GM19324 (cell line): ENCODE results near the gene VILL.
"Not testable (repeated sequence)": the region's sequence is repeated elsewhere in the genome, so short reads cannot be mapped to it uniquely, and the experiment has no call there.

Experiments
- ATAC-seq: cut with Tn5 transposase; IDR thresholded peaks from one replicate; pipeline ENCODE4 v1.9.1; 2021; ENCODE audit warnings: mild to moderate bottlenecking, moderate library complexity; ENCODE audit not compliant: unreplicated experiment, low FRiP score

The VILL gene

GRCh38 chr3:37963016-37963415, 27.6 kb upstream of the VILL start:
- ATAC-seq: no peak

DNA sequence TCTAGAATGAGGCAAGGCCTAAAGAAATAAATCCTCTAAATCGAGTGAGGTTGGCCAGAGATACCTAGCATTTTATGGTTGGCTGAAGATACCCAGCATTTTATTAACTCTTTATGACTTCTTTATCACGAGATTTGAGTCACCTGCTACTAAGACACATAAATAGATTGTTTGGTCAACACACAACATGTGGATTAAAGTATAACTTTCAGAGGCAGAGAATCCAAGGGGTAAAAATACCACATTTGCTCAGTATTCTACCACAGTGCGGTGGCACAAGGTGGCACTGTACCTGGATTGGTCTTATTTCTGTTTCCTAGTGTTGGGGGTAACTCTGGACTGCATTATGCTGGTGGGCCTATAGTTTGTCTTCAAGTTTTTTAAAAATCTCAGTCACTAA, 27.0 kb upstream of the VILL start:
- no peak for ATAC-seq

DNA sequence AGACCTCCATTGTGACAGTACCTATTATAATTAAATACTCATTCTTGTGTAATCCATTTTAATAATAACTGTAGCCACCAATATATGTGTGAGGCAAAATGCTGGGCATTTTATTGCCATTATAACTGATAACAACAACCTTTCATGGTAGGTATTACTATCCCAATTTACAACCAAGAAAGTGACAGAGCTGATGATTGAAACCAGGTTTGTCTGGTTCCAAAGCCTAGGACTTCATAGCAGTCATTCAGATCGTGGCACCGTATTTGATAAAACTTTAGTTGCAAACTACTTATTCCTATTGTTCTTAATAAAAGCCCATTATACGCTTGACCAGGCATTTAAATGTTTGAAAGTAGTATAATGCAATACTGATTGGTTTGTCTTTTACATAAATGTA, 26.4 kb upstream of the VILL start:
- ATAC-seq: no peak

- no peak for ATAC-seq
These were observed 25.9 kb upstream of the VILL start for GRCh38 chr3:37964716-37965115.

GRCh38 chr3:37967260-37967881, 23.2 kb upstream of the VILL start:
- ATAC-seq: peak; percentile 56

DNA sequence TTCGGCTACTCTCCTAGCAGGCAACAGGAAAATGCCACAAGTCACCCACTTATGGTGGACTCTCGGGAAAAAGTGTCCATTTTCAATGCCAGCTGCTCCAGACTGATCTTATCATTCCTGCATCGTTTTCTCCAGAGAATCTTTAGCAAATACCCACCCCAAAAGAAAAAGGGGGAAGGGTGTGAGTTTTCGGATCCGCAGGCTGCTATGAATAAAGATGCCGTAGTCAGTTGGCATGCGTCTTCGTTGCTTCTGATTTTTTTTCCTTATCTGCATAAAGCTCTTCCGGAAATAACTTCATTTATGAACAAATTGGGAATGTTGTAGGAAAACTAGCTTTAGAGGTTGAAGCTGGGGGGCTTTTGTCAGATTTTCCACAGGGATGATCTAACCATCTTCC, 22.4 kb upstream of the VILL start:
- no peak for ATAC-seq

- ATAC-seq: no peak
These were observed 21.6 kb upstream of the VILL start for GRCh38 chr3:37968813-37969595.

- no peak for ATAC-seq
These were observed 20.9 kb upstream of the VILL start for GRCh38 chr3:37969596-37970100.

GRCh38 chr3:37970802-37971201, 19.8 kb upstream of the VILL start:
- no peak for ATAC-seq

GRCh38 chr3:37971467-37971866, 19.1 kb upstream of the VILL start:
- no peak for ATAC-seq

GRCh38 chr3:37972056-37972455, 18.5 kb upstream of the VILL start:
- not testable (repeated sequence) for ATAC-seq

DNA sequence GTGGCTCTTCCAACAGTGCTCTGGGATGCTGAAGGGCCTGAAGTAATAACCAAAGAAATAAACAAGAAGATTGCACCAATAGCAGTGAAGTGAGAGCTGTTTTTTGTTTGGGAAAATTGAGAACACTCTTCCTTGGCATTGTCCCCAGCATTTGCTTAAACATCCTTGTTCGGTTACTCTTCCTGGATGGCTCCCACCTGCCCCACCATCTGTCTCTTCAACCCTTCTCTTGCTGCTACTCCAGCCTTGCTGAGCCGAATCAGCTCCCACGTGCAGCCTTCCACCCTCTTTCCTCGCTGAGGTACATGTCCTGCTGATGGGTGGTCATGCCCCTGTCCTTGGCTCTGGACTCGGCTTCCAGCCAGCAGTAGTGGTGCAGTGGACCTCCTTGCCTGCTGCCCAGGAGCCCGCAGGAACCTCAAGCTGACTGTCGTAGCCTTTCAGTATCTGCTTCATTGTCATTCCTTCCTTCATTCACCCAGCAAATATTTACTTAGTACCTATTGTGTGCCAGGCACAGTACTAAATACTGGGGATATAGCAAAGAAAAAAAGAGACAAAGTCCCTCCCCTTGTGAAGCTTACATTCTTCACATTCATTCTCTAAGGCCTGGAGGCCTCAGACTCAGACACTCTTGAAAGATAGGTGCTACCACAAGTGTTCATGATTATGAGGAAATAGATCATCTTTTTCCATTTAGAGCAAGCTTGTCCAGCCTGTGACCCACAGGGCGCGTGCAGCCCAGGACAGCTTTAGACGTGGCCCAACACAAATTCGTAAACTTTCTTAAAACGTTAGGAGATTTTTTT, 17.1 kb upstream of the VILL start:
- ATAC-seq: no peak

DNA sequence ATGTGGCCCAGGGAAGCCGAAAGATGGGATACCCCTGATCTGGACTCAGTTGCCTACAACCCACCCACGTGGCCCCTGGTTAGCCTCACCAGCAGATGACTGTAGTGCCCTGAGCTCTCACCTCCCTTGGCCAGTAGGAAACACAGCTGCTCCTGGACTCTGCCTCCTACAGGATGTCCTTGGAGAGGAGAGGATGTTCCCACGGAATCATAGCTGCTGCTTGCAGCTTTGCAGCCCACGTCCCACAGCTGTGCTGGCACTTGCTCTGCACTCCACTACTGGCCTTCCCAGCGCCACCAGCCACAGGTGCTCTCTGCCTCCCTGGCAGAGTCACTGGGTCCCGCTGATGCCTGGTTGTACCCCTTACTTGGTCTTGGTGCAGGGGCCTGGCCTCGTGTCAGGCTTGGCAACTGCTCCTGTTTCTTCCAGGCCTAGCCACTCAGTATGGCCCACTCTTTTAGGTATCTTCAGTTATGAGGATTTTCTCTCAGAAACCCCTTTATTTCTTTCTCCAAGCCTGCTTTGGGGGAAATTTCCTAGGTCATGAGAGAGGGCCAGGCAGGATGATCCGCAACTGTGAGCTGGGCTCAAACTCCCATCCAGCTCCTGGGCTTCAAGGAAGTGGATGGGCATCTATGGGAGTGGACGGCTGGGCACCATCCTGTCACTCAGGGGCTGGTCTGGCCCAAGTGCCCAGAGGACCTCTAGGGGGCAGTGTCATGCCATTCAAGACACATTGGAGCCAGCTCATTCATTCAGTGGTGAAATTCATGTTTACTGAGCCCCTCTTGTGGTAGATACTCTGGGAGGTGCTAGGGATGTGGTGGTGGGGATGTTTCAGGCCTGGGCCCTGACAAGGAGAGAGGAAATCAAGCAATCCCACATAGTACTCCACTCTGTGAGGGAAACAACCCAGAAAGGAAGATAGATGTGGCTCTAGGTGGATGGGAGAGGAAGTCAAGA, 16.2 kb upstream of the VILL start:
- ATAC-seq: peak; percentile 73

DNA sequence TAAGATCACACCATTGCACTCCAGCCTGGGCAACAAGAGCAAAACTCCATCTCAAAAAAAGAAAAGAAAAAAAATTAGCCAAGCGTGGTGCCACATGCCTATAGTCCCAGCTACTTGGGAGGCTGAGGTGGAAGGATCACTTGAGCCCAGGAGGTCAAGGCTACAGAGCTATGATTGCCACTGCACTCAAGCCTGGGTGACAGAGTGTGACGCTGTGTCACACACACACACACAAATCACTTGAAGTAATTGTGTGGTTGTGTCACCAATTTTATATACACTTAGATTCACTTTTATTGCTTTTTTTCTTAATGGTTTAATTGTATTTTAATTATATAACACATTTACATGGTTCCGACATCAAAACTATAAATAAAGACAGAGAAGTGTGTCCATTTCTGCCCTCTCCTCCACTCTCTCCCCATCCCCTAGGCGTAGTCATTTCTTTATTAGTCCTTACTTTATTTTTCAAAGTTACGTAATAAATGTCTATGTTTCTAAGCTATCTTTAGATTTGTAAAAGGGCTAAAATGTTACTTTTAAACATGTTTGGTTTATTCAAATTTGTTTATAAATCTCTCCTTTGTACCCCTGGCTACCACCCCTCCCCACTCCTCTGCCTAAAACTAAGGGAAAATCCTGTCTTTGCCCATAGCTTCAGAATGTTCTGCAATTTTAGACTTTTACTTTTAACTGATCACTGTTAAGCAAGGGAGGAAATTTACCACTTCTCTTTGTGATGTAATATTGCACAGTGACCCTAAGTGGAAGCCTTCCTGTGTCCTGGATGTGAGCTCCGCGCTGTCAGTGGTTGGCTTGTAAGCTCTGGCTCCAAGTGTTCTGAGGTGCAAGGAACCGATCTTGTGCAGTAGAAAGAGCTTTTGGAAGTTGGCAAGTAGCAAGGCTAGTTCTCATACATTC, 10.8 kb upstream of the VILL start:
- ATAC-seq: no peak

DNA sequence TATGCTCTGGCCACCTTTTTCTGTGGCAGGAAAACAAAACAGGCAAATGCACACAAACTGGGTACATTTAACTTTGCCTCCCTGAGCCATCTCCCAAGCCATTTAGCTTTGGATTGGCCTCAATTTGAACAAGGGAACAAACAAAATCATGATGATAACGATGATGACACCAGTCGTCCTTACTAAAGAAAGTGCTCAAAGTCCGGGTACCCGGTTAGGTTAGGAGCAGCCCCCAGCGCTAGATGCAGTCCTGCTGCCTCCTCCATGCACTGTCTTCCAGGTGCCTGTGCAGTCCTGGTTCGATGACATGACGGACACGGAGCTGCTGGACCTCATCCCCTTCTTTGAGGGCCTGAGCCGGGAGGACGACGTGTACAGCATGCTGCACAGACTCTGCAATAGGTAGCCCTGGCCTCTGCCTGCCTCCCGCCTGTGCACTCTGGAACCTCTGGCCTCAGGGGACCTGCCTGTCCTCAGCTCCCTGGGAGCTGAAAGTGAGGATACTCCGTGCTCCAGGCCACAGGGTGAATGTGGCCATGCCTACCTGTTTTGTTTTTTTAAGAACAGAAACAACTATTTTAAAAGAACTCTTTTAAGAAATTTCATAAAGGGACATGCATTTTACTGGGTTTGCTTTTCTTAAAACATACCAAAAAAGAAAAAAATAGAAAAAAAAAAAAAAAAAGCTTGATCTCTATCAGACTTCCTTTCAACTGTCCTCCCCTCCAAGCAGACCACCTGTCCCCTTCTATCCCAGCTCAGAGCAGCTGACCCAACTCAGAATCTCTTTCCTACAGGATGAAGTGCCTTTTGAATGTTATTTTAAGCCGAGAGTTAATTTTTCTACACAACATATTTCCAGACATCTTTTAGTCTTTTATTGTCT, 9.9 kb upstream of the VILL start:
- ATAC-seq: no peak

DNA sequence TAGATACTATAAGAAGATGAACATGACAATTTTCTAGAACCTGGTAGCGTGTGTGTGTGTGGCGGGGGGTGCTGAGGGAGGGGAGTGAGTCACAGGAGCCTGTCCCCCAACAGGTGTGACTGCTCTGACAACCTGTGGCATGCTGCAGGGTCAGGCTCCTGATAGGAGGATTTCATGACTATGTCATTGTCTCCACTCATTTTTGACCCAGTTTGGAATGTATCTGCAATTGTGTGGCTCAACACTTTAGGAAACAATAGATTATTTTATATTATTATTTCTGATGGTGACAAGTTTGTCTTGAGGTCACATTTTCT, 9.3 kb upstream of the VILL start:
- no peak for ATAC-seq

GRCh38 chr3:37982331-37982730, 8.3 kb upstream of the VILL start:
- ATAC-seq: no peak

DNA sequence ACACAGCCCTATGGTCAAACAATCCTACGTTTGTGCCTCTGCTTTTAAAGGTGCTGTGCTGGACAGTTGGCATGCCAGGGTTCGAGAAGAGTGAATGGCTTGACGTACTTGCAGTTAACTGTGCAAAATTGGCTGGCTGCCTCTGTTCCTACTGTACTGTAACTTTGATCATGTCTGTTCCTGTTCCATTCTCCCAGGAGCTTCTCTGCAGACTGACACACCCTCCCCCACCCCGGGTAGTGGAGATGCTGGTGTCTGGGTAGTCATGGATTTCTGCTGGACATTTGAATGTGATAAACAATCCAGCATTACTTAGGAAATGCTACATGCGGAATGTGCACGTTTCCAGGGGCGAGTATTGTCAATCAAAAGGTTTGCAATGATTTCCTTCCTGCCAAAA, 6.5 kb upstream of the VILL start:
- ATAC-seq: no peak
